SK-N-SH (cell line): Measurements from ENCODE around the gene SPG21. TPM values are rescaled to one million over a fixed set of nuclear protein-coding genes. Genes with fewer than 3 reads are reported as not detected.

Experiments
- CTCF ChIA-PET: fragments of 300-600, 350-600 bp; formaldehyde crosslinking; extraction: SDS; loops from one replicate; lab custom pipeline; 2021; lab: Yijun Ruan, JAX
- POLR2A ChIA-PET: fragments of 350-600 bp; sonication (Branson Sonifier 250); formaldehyde crosslinking; extraction: SDS; loops from one replicate; lab custom pipeline; 2020; ENCODE audit warnings: antibody characterized with exemption, inconsistent platforms; lab: Yijun Ruan, JAX
- DNase-seq: peaks from one replicate; pipeline ENCODE4 v3.0.0; 2012
- H2AFZ ChIP-seq: fragments of 200-600 bp; sonication (generic); 2 replicates; pipeline ENCODE4 v1.8.1; 2016; ENCODE audit warnings: antibody characterized with exemption, mild to moderate bottlenecking, low read depth
- H3F3A ChIP-seq: fragments of 200-600 bp; sonication (generic); replicated peaks from 2 replicates; pipeline ENCODE3; 2016; ENCODE audit warnings: antibody characterized with exemption, mild to moderate bottlenecking; ENCODE audit not compliant: insufficient read depth
- H3K27ac ChIP-seq, 2 experiments: fragments of 200-500 bp in 1 of 2; fragments of 200-600 bp in 1 of 2; sonication (Bioruptor generic) in 1 of 2; sonication (generic), shearing (Covaris generic) in 1 of 2; 2 replicates each; pipeline versions ENCODE4 v1.5.1 to v1.6.1; 2014 to 2016; ENCODE audit warnings: low read depth in 2 of 2, inconsistent platforms in 1 of 2, low read length in 1 of 2, mild to moderate bottlenecking in 1 of 2, mixed read lengths in 1 of 2
- H3K27me3 ChIP-seq: fragments of 200-600 bp; sonication (generic), shearing (Covaris generic); 2 replicates; pipeline ENCODE4 v1.6.1; 2016; ENCODE audit warnings: mixed run types; ENCODE audit not compliant: insufficient read depth
- H3K36me3 ChIP-seq, 2 experiments: fragments of 200-500 bp in 1 of 2; fragments of 200-600 bp in 1 of 2; sonication (Bioruptor generic) in 1 of 2; sonication (generic) in 1 of 2; replicated peaks in 1 of 2; 2 replicates each; pipeline versions ENCODE3 to v1.5.1; 2014 to 2016; ENCODE audit warnings: low read length in 1 of 2, mild to moderate bottlenecking in 1 of 2; ENCODE audit not compliant: insufficient read depth in 2 of 2, control insufficient read depth in 1 of 2
- H3K4me1 ChIP-seq, 2 experiments: fragments of 200-500 bp in 1 of 2; fragments of 200-600 bp in 1 of 2; sonication (Bioruptor generic) in 1 of 2; sonication (generic), shearing (Covaris generic) in 1 of 2; 2 replicates each; pipeline versions ENCODE4 v1.5.1 to v1.6.1; 2014 to 2016; ENCODE audit warnings: low read depth in 1 of 2, low read length in 1 of 2, mixed run types in 1 of 2; ENCODE audit not compliant: insufficient read depth in 2 of 2, control insufficient read depth in 1 of 2
- H3K4me2 ChIP-seq: fragments of 200-600 bp; sonication (generic), shearing (Covaris generic); 2 replicates; pipeline ENCODE4 v1.6.1; 2017; ENCODE audit warnings: mixed run types
- H3K4me3 ChIP-seq, 2 experiments: fragments of 200-500 bp in 1 of 2; fragments of 200-600 bp in 1 of 2; sonication (Bioruptor generic) in 1 of 2; sonication (generic), shearing (Covaris generic) in 1 of 2; 2 replicates each; pipeline versions ENCODE4 v1.5.1 to v1.8.1; 2014 to 2016; ENCODE audit warnings: low read depth in 2 of 2, inconsistent platforms in 1 of 2, low read length in 1 of 2, mild to moderate bottlenecking in 1 of 2, mixed read lengths in 1 of 2, moderate library complexity in 1 of 2
- H3K79me2 ChIP-seq: fragments of 200-600 bp; sonication (generic); 2 replicates; pipeline ENCODE4 v1.8.1; 2017; ENCODE audit warnings: mild to moderate bottlenecking; ENCODE audit not compliant: insufficient read depth
- H3K9ac ChIP-seq: fragments of 200-600 bp; sonication (generic); 2 replicates; pipeline ENCODE4 v1.6.1; 2017; ENCODE audit warnings: mixed run types
- H3K9me2 ChIP-seq: fragments of 200-600 bp; sonication (generic); 2 replicates; pipeline ENCODE4 v1.6.1; 2017; ENCODE audit warnings: mixed run types
- H3K9me3 ChIP-seq: fragments of 200-600 bp; sonication (generic); 2 replicates; pipeline ENCODE4 v1.6.1; 2017; ENCODE audit warnings: mixed run types, mild to moderate bottlenecking, moderate library complexity
- H4K20me1 ChIP-seq: fragments of 200-600 bp; sonication (generic); 2 replicates; pipeline ENCODE4 v1.6.1; 2017; ENCODE audit warnings: mild to moderate bottlenecking, mixed run types; ENCODE audit not compliant: insufficient read depth
- CHD2 ChIP-seq: fragments of 150-350 bp; IDR thresholded peaks from 2 replicates; pipeline ENCODE4 v1.6.1; 2018; ENCODE audit warnings: low read length; ENCODE audit not compliant: partially characterized antibody
- CTCF ChIP-seq: fragments of 200-600 bp; sonication (generic); IDR thresholded peaks from 2 replicates; pipeline ENCODE4 v1.6.1; 2017; ENCODE audit warnings: antibody characterized with exemption, mild to moderate bottlenecking, moderate library complexity
- FOSL2 ChIP-seq: IDR thresholded peaks from 2 replicates; pipeline ENCODE4 v1.4.0; 2012; ENCODE audit warnings: low read depth, mild to moderate bottlenecking, moderate library complexity, borderline replicate concordance
- FOXM1 ChIP-seq: IDR thresholded peaks from 2 replicates; pipeline ENCODE4 v1.4.0; 2012; ENCODE audit warnings: low read depth, mild to moderate bottlenecking
- GATA2 ChIP-seq: sonication (generic); formaldehyde crosslinking; IDR thresholded peaks from 2 replicates; pipeline ENCODE4 v1.5.0; 2020; ENCODE audit warnings: mild to moderate bottlenecking, missing genetic modification reagents
- MAX ChIP-seq: IDR thresholded peaks from 2 replicates; pipeline ENCODE4 v1.4.0; 2012; ENCODE audit warnings: low read depth
- NRF1 ChIP-seq: IDR thresholded peaks from 2 replicates; pipeline ENCODE4 v1.6.1; 2012; ENCODE audit warnings: low read depth, mild to moderate bottlenecking, low read length
- RCOR1 ChIP-seq: fragments of 150-350 bp; IDR thresholded peaks from 2 replicates; pipeline ENCODE4 v1.6.1; 2017; ENCODE audit warnings: antibody characterized with exemption, low read length
- RXRA ChIP-seq: IDR thresholded peaks from 2 replicates; pipeline ENCODE4 v1.4.0; 2012; ENCODE audit warnings: low read depth, mild to moderate bottlenecking, borderline replicate concordance
- YY1 ChIP-seq: IDR thresholded peaks from 2 replicates; pipeline ENCODE4 v1.4.0; 2012; ENCODE audit warnings: low read depth, mild to moderate bottlenecking
- WGBS: methylation state at CpG from one replicate; pipeline ENCODE4 v1.1.6; 2017; ENCODE audit warnings: low lambda C conversion rate; 5-methylcytosine and 5-hydroxymethylcytosine counted together
- polyA plus RNA-seq, 3 experiments: library from polyadenylated mRNA; depleted of rRNA; stranded (reverse); fragments of >200 nt; gene quantifications; 2 replicates each; pipeline ENCODE4 v1.2.3, GENCODE V29; 2012

SPG21 gene
- polyA plus RNA-seq, 1 of the 3 experiments (the other 2 are of a cell fraction): 56.5 TPM

GRCh38 chr15:64930019-64930652, 59.6 kb downstream of the SPG21 start:
- Histone ChIP-seq H3K4me2 (no peak overlapping the region), H3F3A (no peaks in the 10 kb centered on the region), H4K20me1 (no peaks in the 10 kb centered on the region), H3K36me3 (no peaks in the 10 kb centered on the region)
- TF ChIP-seq FOSL2 (no peak), FOXM1 (no peak), YY1 (no peak), NRF1 (no peak), RXRA (no peak), RCOR1 (no peak), MAX (no peak)
- TF ChIP-seq, all 33 proteins: peak for 0
- Histone ChIP-seq H3K9ac (no peak overlapping the region), H3K4me1 (peaks cover 0 to 12% of the 10 kb centered on the region in 2 experiments; a peak in 1 of 4 replicates), H2AFZ (no peak overlapping the region), H3K27ac (no peak overlapping the region), H3K27me3 (no peaks in the 10 kb centered on the region), H3K9me2 (no peaks in the 10 kb centered on the region), H3K4me3 (no peak overlapping the region), H3K9me3 (no peaks in the 10 kb centered on the region), H3K79me2 (no peaks in the 10 kb centered on the region)
- 91% methylated on average over 10 of the region's 10 CpGs for WGBS
- ChIA-PET POLR2A (no interaction called here), CTCF (interaction anchor here (1.3 kb wide), 1 partner anchor 118 kb away, joined by 3 read pairs; no protein-coding TSS in a partner anchor)
- no peak for DNase-seq

GRCh38 chr15:64928626-64929220, 61.0 kb downstream of the SPG21 start:
- no peak overlapping the region for H3K4me3 ChIP-seq
- TF ChIP-seq MAX (no peak), FOXM1 (no peak), CTCF (no peak), GATA2 (CRISPR knock-in tag) (peak; percentile 44; the same call in 1 of the 2 replicates), CHD2 (no peak)
- no peak overlapping the region for H2AFZ ChIP-seq
- H4K20me1 ChIP-seq: no peaks in the 10 kb centered on the region
- POLR2A ChIA-PET: interaction anchor here (0.6 to 1.7 kb wide), 3 partner anchors 17 to 56 kb away, joined by 3 to 8 read pairs (median 3); partner anchors contain the start of gene ANKDD1A
- no peaks in the 10 kb centered on the region for H3K79me2 ChIP-seq
- no peak overlapping the region for H3K4me2 ChIP-seq
- H3K36me3 ChIP-seq: no peaks in the 10 kb centered on the region
- H3K4me1 ChIP-seq: peaks cover 0 to 12% of the 10 kb centered on the region in 2 experiments; a peak in 1 of 4 replicates
- WGBS: 87% methylated on average over 8 of the region's 10 CpGs
- CTCF ChIA-PET: interaction anchor here (0.8 to 2.1 kb wide), 6 partner anchors 11 to 198 kb away, joined by 3 to 10 read pairs (median 4); partner anchors contain the start of gene ANKDD1A
- H3K27me3 ChIP-seq: no peaks in the 10 kb centered on the region
- H3K9me3 ChIP-seq: no peaks in the 10 kb centered on the region
- no peak overlapping the region for H3K9ac ChIP-seq
- H3K27ac ChIP-seq: no peak overlapping the region; a peak in 1 of 4 replicates
- peak; percentile 56 for DNase-seq
- H3K9me2 ChIP-seq: no peaks in the 10 kb centered on the region
- no peaks in the 10 kb centered on the region for H3F3A ChIP-seq
